Measurements from ENCODE around the gene CNTNAP5. TPM values are rescaled to one million over a fixed set of nuclear protein-coding genes. Genes with fewer than 3 reads are reported as not detected.

The CNTNAP5 gene
- total RNA-seq, 1 donor from 2014 or later, result not detected

DNA sequence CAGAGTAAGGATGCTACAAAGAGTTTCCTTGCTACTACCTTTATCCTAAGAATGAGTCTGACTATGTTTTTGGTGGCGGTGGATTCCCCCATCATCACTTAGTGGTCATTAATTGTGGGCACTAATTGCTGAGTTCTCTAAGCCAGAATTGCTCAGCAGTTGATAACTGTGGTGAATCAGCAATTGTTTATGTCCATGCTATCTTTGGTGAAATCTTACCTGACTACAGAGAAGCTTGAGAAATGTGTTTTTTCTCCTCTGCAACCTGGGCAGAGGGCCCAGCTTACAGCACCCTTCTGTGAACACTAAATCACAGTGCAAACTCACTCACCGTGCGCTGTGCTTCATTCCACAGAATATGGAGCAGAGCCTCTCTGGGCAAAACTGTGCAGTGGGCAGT, 683.6 kb downstream of the CNTNAP5 start:
- DNase-seq (ENCODE audit: low read depth) (no peak), FAIRE-seq (no peak)
- Histone ChIP-seq H3K36me3 (ENCODE audit: control insufficient read depth, insufficient read depth, low read length) (no peaks in the 10 kb centered on the region), H3K27me3 (ENCODE audit: control insufficient read depth, insufficient read depth, low read length) (no peaks in the 10 kb centered on the region), H3K4me3 (ENCODE audit: low read depth, low read length) (no peak overlapping the region)
- no peak for TF ChIP-seq CTCF (IDR thresholded peaks at IDR 0.05; ENCODE audit: insufficient read depth, low read length, severe bottlenecking)

DNA sequence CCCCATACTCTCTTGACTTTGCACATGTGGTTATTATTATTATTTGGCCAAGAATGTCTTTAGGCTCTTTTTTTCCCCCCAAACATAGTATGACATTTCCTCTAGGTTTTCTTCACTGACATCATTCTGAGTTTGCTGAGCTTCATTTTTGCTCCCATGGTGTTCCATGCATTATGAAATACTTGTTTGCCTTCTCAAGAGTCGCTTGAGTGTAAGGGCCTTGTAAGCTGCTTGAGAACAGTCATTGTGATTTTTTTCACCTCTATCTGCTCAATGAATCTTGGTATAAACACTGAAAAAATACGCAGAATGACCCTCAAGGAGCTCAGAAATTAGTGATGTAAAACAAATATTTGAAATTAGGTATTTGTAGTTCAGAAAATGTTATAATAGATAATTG, 688.9 kb downstream of the CNTNAP5 start:
- FAIRE-seq, result no peak

GRCh38 chr2:124725187-124725586, 700.1 kb downstream of the CNTNAP5 start:
- Histone ChIP-seq H3K36me3 (ENCODE audit: control insufficient read depth, insufficient read depth, low read length) (no peaks in the 10 kb centered on the region), H3K4me3 (ENCODE audit: low read depth, low read length) (no peak overlapping the region), H3K27me3 (ENCODE audit: control insufficient read depth, insufficient read depth, low read length) (no peaks in the 10 kb centered on the region)
- FAIRE-seq, result no peak
- no peak for TF ChIP-seq CTCF (IDR thresholded peaks at IDR 0.05; ENCODE audit: insufficient read depth, low read length, severe bottlenecking)
- no peak for DNase-seq (ENCODE audit: low read depth)

More for the DNA sequence above, 688.9 kb downstream of the CNTNAP5 start:
- DNase-seq (ENCODE audit: low read depth), result no peak
- TF ChIP-seq CTCF (IDR thresholded peaks at IDR 0.05; ENCODE audit: insufficient read depth, low read length, severe bottlenecking), result no peak
- H3K4me3 ChIP-seq (ENCODE audit: low read depth, low read length), result no peak overlapping the region
- H3K36me3 ChIP-seq (ENCODE audit: control insufficient read depth, insufficient read depth, low read length), result no peaks in the 10 kb centered on the region
- no peaks in the 10 kb centered on the region for H3K27me3 ChIP-seq (ENCODE audit: control insufficient read depth, insufficient read depth, low read length)

GRCh38 chr2:124740636-124741035, 715.5 kb downstream of the CNTNAP5 start:
- DNase-seq (ENCODE audit: low read depth) (no peak), FAIRE-seq (no peak)
- no peaks in the 10 kb centered on the region for H3K27me3 ChIP-seq (ENCODE audit: control insufficient read depth, insufficient read depth, low read length)
- H3K4me3 ChIP-seq (ENCODE audit: low read depth, low read length), result no peak overlapping the region
- no peaks in the 10 kb centered on the region for H3K36me3 ChIP-seq (ENCODE audit: control insufficient read depth, insufficient read depth, low read length)
- no peak for TF ChIP-seq CTCF (IDR thresholded peaks at IDR 0.05; ENCODE audit: insufficient read depth, low read length, severe bottlenecking)

DNA sequence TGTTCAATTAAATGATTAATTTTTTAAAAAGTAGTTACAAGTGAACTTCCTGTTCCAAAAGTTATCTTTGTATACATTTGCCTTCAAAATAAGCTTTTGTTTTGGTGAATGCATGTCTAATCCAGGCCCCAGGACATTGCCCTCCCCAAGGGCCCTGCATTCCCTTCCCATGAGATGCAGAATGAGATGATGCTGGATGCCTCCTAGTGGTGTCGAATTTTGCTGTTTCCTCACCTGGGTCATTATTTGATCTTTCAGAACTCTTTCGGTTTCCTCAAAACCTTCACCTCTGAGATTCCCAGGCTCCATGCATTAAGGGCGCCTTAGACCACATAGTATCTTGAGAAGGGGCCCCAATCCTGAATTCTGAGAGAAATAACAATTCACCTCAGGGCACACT, 728.8 kb downstream of the CNTNAP5 start:
- H3K27me3 ChIP-seq (ENCODE audit: control insufficient read depth, insufficient read depth, low read length), result no peaks in the 10 kb centered on the region
- FAIRE-seq, result no peak
- no peak for DNase-seq (ENCODE audit: low read depth)
- H3K4me3 ChIP-seq (ENCODE audit: low read depth, low read length), result no peak overlapping the region
- H3K36me3 ChIP-seq (ENCODE audit: control insufficient read depth, insufficient read depth, low read length), result no peaks in the 10 kb centered on the region
- no peak for TF ChIP-seq CTCF (IDR thresholded peaks at IDR 0.05; ENCODE audit: insufficient read depth, low read length, severe bottlenecking)

GRCh38 chr2:124755386-124755785, 730.3 kb downstream of the CNTNAP5 start:
- Histone ChIP-seq H3K4me3 (ENCODE audit: low read depth, low read length) (no peak overlapping the region), H3K36me3 (ENCODE audit: control insufficient read depth, insufficient read depth, low read length) (no peaks in the 10 kb centered on the region), H3K27me3 (ENCODE audit: control insufficient read depth, insufficient read depth, low read length) (no peaks in the 10 kb centered on the region)
- TF ChIP-seq CTCF (IDR thresholded peaks at IDR 0.05; ENCODE audit: insufficient read depth, low read length, severe bottlenecking), result no peak
- FAIRE-seq, result no peak
- DNase-seq (ENCODE audit: low read depth), result no peak

All from bronchial epithelial cell (primary cell).